GM12874 (cell line): Measurements from ENCODE around the gene LGALS16.
A peak's percentile ranks its signal among the peaks of the same experiment; 100 is the strongest.

Experiments
- CTCF ChIP-seq: IDR thresholded peaks from 2 replicates; pipeline ENCODE4 v1.5.1; 2011; ENCODE audit warnings: low read depth, mild to moderate bottlenecking, control low read depth, low read length, moderate library complexity; ENCODE audit not compliant: insufficient read depth

The LGALS16 gene

GRCh38 chr19:39655613-39656012, at the start of gene LGALS16:
Gene LGALS16, plus strand, starts transcription at chr19:39655913. Its CDS starts 49 bp downstream, at chr19:39655962.
- no peak for TF ChIP-seq CTCF

GRCh38 chr19:39607021-39607420, 48.7 kb upstream of the LGALS16 start:
- no peak for TF ChIP-seq CTCF

GRCh38 chr19:39607561-39607960, 48.2 kb upstream of the LGALS16 start:
- no peak for TF ChIP-seq CTCF

- no peak for TF ChIP-seq CTCF
These were observed 42.1 kb upstream of the LGALS16 start for GRCh38 chr19:39613597-39613996.

DNA sequence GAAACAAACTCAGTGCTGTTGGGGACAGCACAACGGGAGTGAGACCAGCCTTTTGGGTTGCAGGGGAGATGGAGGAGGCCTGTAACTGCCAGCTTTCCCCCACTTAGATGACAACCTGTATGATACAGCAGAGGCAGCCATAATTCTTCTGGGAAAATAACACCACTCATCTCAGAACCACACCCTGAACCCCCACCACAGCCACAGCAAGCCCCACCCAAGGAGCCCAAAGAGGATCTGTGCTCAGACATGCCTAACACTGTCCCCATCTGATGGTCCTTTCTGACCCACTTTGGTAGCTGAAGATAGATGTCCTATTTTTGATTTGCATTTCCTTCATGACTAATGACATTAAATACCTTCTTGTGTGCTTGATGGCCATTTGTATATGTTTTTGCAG, 38.0 kb upstream of the LGALS16 start:
- no peak for TF ChIP-seq CTCF

GRCh38 chr19:39623946-39624345, 31.8 kb upstream of the LGALS16 start:
- no peak for TF ChIP-seq CTCF

GRCh38 chr19:39627631-39628030, 28.1 kb upstream of the LGALS16 start:
- TF ChIP-seq CTCF, result 0 out of 2 replicates have a peak, but pooled peaks have one; percentile 5

- TF ChIP-seq CTCF, result no peak
These were observed 24.5 kb upstream of the LGALS16 start for GRCh38 chr19:39631178-39631577.
